ENCODE measurements around the gene SH3RF3. TPM values are rescaled to one million over a fixed set of nuclear protein-coding genes. Genes with fewer than 3 reads are reported as not detected.

SH3RF3 gene
- total and polyA plus RNA-seq, 9 of the 15 experiments (the other 6 are each of a cell fraction or from before 2014, with no cell fraction given) = 0.02 TPM; not detected in 8

GRCh38 chr2:109450574-109451273, 321.7 kb downstream of the SH3RF3 start (continued):
- TF ChIP-seq ZNF57 (CRISPR knock-in tag; IDR thresholded peaks at IDR 0.05) (no peak), SLC30A9 (CRISPR knock-in tag; IDR thresholded peaks at IDR 0.05) (no peak), ZNF436 (CRISPR knock-in tag; IDR thresholded peaks at IDR 0.05) (no peak), E2F5 (CRISPR knock-in tag; IDR thresholded peaks at IDR 0.05) (no peak), HMG20A (CRISPR knock-in tag; conservative IDR thresholded peaks at IDR 0.05) (no peak), ZNF395 (CRISPR knock-in tag; IDR thresholded peaks at IDR 0.05) (no peak), RB1 (IDR thresholded peaks at IDR 0.05; ENCODE audit: low read depth) (no peak), ARHGAP35 (IDR thresholded peaks at IDR 0.05; ENCODE audit: partially characterized antibody) (no peak), SFPQ (IDR thresholded peaks at IDR 0.05; ENCODE audit: low read depth, low read length) (no peak)
